Glomerular endothelial cell (primary cell): Measurements from ENCODE around the gene PLAAT4. TPM values are rescaled to one million over a fixed set of nuclear protein-coding genes. Genes with fewer than 3 reads are reported as not detected.

ENCODE experiments used
- DNase-seq: peaks from one replicate; pipeline ENCODE4 v3.0.0-alpha.2; 2011; ENCODE audit warnings: low read depth, low spot score; ENCODE audit errors: extremely low read depth
- total RNA-seq: library from RNA; depleted of rRNA; stranded (reverse); fragments of >200 nt; gene quantifications from 2 replicates; pipeline ENCODE4 v1.2.3, GENCODE V29; 2015

PLAAT4 gene, protein sequence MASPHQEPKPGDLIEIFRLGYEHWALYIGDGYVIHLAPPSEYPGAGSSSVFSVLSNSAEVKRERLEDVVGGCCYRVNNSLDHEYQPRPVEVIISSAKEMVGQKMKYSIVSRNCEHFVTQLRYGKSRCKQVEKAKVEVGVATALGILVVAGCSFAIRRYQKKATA
- 8.8 and 31.9 TPM in 2 replicates for total RNA-seq

DNA sequence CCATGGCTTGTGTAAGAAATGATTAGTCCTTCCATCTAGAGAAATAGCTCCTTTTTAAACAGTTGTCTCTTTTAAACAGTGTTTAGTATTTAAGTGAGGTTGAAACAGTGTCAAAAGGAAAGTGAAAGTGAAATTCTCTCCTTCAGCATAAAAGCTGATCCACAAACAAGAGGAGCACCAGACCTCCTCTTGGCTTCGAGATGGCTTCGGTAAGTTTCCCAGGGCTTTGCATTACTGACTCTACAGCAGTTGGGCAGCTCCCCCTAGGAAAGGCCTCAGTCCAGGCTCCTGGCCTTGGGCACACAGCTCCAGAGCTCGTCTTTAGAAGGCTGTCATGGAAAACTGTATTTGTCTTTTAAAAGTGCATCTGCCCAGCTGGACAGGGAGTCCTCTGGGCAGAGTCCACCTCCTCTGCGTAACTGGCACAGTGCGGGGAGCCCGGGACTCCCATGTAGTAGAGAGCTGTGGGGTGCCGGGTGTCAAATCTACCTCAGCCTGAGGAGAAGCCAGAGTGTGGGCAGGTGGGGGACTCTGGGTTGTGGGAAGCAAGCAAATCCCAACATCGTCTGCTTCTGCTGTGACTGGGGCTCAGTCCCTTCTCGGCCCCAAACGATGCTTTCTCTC lies at the start of gene PLAAT4:
Gene PLAAT4 (plus strand): TSS at position 140 of the 624 bp plus-strand sequence. CDS start 61 bp downstream, at position 201.
- DNase-seq, result no peak

DNA sequence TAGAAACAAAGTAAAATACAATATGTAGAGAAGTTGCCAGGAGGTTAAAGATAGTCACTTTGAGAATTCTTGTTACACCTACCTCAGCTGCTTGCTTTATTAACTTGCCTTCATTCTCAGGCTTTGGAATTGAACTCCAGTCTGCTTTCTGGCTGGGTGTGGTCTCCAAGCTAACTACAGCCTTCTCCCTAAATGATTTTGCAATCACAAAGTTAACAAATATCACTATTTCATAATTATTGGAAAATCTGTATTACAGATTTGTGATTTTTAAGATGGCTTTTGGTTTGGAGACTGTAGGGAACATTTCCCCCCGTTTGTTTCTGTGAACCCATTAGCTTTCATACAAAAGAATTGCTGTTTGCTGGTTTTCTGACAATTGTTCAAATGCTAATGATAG lies 47.8 kb upstream of the PLAAT4 start:
- DNase-seq, result no peak

DNA sequence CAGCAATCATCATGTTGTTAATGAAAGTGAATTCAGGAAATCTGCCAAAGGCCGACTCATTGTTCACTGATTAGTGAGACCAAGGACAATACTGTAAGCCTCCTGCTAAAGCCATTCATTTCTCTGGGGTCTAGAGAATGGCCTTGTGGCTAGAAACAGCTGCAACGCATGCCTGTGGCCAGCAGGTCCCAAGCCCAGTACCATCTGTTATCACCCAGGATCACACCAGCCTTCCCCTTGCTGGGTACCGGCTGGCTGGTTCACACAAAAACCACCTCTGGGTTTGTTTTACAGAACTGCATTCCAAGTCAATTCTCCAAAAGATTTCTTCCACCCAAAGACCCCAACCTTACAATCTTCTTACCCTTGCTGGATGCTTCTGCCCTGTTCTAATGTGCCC lies 46.7 kb upstream of the PLAAT4 start:
- no peak for DNase-seq

DNA sequence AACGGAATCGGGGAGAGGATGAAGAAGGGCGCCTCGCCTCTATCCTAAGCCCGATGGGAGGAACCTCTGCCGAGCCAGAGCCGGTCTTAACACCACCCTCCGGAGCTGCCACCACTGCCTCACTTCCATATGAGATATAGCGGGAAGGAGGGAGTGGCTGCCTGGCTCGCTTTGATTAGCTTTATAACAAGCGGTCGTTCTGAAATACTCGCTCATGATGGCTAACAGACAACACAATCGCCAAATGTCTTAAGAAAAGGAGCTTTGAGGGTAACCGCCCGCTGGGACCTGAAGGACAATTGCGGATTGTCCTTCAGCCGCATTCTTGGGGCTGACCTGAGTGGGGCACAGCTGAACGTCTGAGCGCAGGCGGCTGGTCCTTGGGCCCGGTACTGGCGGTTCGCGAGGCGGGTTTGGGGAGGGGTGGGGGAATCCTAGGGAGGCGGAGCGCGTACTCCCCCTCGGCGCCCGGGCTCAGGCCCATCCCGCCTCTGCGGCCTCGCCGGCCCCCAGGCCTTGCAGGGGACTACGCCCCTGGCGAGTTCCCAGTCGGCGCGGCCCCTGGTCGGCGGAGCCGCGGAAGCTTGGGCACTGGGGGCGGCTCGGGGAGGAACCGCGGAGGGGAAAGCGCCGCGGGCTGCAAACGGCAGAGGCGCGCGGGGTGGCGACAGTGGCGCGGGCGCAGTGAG lies 45.9 kb upstream of the PLAAT4 start, which contains the start of gene PLAAT5:
Gene PLAAT5 (minus strand): TSS at position 617 of the 689 bp plus-strand sequence. CDS start 133 bp downstream, at position 484.
- no peak for DNase-seq

DNA sequence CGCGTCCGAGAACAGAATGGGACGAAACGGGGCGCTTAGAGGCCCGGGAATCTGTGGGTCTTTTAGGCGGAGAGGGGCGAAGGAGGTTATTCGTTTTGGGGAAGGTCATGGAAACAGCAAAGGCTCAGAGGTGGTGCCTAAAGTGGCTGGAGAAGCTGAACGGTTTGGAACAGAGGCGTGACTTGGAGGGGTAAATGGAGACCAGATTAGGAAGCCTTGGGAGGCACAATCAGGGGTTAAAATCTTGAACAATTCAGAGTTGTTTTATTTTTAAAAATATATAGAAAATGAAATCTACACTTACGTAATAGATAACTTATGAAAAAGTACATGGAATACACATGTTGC lies 45.4 kb upstream of the PLAAT4 start:
- DNase-seq, result no peak

DNA sequence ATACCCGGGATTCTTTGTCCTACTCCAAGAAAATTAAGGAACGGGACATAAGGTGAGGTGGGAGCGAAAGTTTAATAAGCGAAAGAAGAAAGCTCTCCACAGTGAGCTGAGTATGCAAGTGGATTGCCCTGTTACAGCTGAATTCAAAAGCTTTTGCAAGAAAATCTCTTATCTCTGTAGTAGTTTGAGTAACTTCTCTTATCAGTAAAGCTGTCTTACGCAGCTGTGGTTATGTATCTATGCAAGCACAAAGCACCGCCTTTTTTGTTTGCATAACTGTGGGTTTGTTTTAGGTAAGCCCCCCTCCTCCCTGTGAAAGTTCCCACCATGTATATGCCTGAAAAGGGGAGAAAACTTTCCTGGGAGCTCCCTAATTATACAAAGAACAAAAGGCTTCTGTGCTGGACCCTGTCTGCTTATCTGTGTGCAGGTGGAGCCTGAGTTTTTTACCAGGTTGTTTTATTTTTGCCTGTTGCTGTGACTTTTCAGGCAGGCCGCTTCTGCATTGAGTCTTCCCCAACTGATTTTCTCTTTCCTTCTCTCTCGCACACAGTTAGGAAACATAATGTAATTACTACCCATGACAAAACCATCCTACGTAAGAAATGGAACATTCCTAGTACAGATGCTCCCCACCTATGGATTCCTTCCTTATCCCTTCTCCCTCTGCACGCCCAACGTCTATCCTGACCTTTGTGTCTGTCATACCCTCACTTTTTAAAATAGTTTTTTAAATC lies 44.8 kb upstream of the PLAAT4 start:
- no peak for DNase-seq

DNA sequence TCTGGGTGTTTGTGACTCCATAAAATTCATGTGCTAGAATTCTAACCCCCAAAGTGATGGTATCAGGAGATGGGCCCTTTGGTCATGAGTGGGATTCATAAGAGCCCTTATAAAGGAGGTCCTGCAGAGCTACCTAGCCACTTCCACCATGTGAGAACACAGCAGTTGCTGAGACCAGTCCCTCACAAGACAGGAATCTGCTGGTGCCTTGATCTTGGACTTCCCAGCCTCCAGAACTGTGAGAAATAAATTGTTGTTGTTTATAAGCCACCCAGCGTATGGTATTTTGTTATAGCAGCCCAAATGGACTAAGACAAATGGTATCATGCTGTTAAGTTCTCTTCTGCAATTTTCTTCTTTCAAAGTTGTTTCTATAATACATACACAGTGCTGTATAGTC lies 44.2 kb upstream of the PLAAT4 start:
- no peak for DNase-seq

DNA sequence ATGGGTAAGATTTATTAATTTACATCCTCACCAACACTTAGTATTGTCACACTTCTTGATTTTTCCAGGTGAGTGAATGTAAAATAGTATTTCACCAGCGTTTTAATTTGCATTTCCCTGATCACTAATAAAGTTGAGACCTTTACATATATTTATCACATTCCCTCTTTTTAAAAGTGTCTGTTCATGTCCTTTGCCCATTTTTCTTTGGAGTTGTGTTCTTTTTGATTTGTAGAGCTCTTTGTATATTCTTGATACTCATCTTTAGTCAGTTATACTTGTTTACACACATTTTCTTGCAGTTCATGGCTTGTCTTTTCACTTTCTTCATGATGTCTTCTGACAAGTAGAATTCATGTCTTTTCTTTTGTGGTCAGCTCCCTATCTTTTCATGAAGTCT lies 43.5 kb upstream of the PLAAT4 start:
- DNase-seq, result no peak

DNA sequence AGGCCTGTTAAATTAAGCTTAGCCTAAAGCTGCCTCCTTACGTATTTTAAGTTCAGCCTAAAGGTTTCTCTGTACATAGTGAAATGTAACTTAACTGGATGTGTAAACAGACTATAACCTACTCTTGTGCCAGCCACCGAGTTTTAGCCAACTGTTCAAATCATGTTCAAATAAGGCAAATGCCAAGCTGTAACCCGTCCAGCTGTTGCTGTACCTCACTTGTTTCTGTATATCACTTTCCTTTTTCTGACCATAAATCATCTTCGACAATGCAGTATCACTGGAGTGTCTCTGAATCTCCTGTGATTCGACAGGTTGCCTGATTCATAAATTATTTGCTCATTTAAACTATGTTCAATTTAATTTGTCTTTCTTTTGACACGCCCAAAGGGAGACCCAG lies 41.6 kb upstream of the PLAAT4 start:
- no peak for DNase-seq

DNA sequence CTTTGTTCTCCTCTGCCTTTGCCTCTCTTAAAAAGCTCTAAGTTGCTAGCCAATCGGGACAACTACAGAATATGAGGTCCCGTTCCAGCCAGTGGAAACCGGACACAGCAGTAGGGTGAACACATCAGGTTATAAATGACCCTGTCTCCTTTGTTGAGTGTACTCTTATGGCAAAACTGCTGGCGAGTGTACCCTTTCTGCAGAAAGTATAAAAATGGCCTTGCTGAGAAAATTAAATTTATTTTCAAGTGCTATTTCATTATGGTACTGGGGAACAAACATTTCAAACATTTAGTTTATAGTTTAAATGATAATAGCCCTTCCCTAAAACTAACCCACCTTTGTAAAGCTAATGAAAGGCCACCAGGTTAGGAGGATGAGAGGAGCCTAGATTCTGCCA lies 36.7 kb upstream of the PLAAT4 start:
- DNase-seq, result no peak

DNA sequence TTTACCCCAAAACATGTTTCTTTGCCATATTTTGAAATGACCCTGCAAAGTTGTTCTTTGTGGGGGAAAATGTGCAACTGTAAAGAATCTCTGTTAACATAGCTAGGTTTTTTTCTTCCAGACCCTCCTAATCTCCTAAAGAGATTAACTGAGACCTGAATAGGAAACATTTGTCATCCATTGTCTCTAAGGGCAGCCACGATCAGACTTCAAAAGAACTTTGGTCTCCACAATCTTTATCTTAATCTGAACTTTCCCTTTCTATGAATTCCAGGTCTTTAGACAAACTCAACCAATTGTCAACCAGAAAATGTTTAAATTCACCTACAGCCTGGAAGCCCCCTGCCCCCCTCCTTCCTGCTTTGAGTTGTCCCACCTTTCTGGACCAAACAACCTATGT lies 35.4 kb upstream of the PLAAT4 start:
- DNase-seq, result no peak

DNA sequence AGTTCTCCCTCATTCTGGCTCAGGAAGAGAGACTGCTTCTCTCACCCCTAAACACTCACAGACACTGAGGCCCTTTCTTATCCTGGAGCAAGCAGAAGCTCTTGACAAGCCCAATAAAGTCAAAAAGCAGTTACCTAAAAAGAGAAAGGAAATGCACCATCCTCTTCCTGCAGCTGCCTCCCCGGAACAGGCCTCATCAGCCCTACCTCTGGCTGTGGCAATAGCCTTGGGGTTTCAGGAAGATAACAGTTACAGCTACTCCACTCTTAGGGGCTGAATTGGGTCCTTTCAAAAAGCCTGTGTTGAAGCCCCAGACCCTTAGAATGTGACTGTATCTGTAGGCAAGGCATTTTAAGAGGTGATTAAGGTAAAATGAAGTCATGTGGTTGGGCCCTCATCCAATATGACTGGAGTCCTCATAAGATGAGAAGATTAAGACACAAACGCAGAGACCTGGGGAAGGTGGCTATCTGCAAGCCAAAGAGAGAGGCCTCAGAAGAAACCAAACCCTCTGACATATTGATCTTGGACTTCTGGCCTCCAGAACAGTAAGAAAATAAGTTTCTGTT lies 34.3 kb upstream of the PLAAT4 start:
- DNase-seq, result no peak

DNA sequence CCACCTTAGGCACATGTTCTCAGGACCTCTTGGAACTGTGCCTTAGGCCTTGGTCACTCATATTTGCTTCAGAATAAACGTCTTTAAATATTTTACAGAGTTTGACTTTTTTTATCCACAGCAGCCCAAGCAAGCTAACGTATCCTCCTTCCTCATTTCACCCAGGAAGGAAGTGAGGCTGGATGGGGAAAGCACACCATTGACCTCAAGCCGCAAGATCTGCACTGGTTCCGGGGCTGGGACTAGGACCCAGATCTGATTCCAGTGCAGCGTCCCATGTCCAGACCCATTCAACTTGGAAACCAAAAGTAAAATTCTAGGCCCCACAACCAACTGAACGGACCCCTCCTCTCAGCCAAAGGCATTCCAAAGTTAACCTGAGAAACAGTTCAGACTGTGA lies 33.1 kb upstream of the PLAAT4 start:
- no peak for DNase-seq

DNA sequence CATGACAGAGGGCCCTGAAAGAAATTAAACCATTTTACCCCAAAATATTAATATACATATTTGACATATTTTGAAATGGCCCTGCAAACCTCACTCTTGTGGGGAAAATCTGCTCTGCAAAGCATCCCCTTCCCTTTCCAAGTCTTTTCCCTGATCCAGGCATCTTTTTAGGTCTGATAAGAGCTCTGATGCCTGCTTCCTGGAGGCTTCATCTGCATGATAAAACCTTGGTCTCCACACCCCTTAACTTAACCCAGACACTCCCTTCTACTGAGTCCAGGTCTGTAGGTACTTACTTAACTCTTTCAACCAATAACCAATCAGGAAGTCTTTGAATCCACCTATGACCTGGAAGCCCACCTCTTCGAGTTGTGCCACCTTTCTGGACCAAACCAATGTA lies 32.6 kb upstream of the PLAAT4 start:
- DNase-seq, result no peak

DNA sequence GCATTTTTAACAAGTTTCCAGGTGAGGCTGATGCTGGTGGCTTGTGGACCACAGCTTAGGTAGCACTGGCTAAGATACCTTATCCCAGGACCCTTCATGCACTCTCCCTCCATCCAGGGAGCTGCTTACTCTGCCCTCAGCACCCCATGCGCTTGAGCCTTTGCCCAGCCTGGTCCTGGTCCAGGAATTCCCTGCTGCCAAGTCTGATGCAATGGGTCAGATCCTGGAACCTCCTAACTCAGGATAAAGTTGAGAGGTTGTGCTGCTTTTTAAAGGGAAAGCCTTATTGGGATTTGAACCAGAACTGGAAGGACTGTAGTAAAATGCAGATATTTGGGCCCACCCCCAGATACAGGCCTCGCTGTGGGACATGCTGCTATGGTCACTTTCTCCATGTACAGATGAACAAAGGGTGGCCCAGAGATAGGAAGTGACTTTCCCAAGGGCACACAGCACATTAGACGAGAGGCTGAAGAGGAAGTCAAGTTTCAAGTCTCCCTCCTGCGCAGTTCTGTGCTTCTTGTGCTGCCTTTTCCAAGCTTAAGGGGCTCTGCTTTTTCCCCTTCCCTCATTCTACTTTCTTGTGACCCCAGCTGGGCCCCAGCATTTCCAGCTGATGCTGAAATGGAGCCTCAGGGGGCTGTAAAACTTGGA lies 31.5 kb upstream of the PLAAT4 start:
- no peak for DNase-seq

DNA sequence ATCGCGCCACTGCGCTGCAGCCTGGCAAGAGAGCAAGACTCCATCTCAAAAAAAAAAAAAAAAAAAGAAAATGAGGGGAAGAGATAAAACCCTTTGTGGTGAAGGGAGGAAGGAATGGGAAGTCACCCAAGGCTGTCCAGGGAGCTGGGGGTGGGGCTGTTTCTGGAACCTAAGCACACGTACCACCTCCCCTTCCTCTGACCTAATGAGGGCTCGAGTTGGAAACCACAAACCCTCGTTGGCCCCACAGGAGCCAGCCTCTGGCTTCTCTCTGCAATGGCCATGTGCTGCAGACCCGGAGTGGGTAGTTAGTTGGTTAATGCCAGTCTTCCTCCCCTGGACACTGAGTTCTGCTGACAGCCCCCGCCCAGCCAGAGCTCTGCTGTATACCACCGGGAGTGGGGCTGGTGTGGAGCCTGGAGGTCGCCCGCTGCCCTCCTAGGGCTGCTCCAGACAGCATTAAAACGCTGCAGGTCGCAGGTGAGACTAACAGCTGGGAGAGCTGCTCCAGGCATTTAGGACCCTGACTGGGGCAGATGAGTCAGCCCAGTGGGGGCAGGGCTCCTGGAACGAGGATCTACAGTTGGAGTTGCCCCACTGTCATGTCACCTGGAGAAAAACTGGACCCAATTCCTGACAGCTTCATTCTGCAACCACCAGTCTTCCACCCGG lies 30.6 kb upstream of the PLAAT4 start, which contains the start of gene LGALS12:
Gene LGALS12 (plus strand): TSS at position 228 of the 672 bp plus-strand sequence. CDS start 375 bp downstream, at position 603.
- DNase-seq, result no peak

DNA sequence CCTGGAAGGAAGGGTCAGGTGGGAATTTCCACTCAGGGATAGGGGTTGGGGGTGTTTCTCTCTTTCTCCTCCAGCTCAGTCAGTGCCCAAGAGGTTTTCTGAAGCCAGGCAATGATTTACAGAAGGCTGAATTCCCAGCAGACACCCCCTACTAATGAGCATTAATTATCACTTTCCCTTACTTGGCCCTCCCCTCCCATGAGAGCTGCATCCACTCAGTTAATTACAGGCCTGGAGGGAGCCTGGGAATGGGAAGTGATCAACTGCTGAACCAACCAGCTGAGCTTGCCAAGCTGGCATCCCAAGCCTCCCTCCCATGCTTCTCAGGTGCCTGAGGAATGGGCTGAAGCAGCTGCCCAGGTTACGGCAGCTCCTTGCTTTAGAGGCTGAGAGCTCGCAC lies 29.7 kb upstream of the PLAAT4 start:
- no peak for DNase-seq

DNA sequence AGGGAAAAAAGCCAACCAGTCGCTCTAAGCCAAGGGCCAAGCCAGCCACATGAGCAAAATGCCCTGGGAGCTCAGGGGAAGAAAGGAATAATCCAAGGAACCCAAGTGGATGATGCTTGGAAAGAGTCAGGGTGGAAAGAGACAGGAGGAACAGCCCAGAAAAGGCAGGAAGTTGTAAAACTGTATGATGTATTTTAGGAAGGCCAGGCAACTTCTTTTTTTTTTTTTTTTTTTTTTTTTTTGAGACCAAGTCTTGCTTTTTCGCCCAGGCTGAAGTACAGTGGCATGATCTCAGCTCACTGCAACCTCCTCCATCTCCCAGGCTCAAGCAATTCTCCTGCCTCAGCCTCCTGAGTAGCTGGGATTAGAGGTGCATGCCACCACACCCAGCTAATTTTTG lies 29.1 kb upstream of the PLAAT4 start:
- no peak for DNase-seq

DNA sequence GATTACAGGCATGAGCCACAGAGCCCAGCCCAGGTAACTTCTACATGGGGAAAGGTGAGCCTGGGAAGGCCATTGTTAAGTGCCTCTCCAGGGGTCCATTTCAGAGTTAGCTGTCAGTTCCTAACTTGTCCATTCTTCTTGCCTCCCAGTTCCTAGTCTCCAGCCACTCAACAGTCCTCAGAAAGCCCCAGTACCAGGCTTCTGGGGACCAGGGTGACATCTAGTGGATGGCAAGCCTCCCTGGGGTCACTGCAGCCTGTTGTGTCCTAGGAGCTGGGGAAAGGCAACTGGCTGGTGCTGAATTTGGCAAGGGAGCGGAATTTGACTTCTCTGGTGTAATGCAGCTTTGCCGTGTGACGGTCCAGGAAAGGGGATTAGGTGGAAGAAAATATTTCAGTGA lies 28.6 kb upstream of the PLAAT4 start:
- no peak for DNase-seq

DNA sequence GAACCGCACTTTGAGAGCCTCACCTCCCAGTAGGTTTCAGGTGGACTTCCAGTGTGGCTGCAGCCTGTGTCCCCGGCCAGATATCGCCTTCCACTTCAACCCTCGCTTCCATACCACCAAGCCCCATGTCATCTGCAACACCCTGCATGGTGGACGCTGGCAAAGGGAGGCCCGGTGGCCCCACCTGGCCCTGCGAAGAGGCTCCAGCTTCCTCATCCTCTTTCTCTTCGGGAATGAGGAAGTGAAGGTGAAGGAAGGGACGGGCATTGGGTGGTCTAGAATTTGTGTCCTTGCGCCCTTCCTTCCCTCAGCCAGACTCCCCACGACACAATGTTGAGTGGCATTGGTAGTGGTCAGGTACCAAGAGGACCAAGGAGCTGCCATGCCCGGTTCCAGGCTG lies 27.9 kb upstream of the PLAAT4 start:
- no peak for DNase-seq
